ENCODE measurements around the gene CSRP2.

GRCh38 chr12:76919383-76920171, 40.8 kb upstream of the CSRP2 start:
- TF ChIP-seq CTCF (IDR thresholded peaks at IDR 0.05) (no peak), POLR2A (IDR thresholded peaks at IDR 0.05) (no peak)

All from right lobe of liver (tissue), 4 donors.